Left lung (tissue), 10 donors: ENCODE results near the gene ROM1. TPM values are rescaled to one million over a fixed set of nuclear protein-coding genes. Genes with fewer than 3 reads are reported as not detected.

Source experiments
- ATAC-seq: fragments of 200-7000 bp; cut with Tn5 transposase; one replicate; pipeline ENCODE4 v1.9.1; 2020; ENCODE audit warnings: moderate library complexity
- DNase-seq, 4 donors: peaks; one replicate each; pipeline ENCODE4 v3.0.0-alpha.2; 2013 to 2020
- H3K27ac ChIP-seq, 2 donors: fragments of 200-600 bp; sonication (generic) in 1 of 2; one replicate each; pipeline versions ENCODE4 v1.5.0 to v1.8.0; 2020 to 2021
- H3K27me3 ChIP-seq, 2 donors: fragments of 200-600 bp; sonication (generic) in 1 of 2; one replicate each; pipeline versions ENCODE4 v1.5.0 to v1.8.0; 2020 to 2021
- H3K36me3 ChIP-seq, 2 donors: fragments of 200-600 bp; sonication (generic) in 1 of 2; one replicate each; pipeline versions ENCODE4 v1.5.0 to v1.8.0; 2020 to 2021
- H3K4me1 ChIP-seq, 2 donors: fragments of 200-600 bp; one replicate each; pipeline ENCODE4 v1.8.0; 2021
- H3K4me3 ChIP-seq, 2 donors: fragments of 200-600 bp; sonication (generic) in 1 of 2; one replicate each; pipeline versions ENCODE4 v1.5.0 to v1.8.0; 2020 to 2021; ENCODE audit warnings: mild to moderate bottlenecking in 1 of 2
- H3K9me3 ChIP-seq, 2 donors: fragments of 200-600 bp; sonication (generic) in 1 of 2; one replicate each; pipeline versions ENCODE4 v1.5.0 to v1.8.0; 2020 to 2021
- CTCF ChIP-seq, 2 donors: fragments of 200-600 bp; sonication (generic) in 1 of 2; IDR thresholded peaks; one replicate each; pipeline versions ENCODE4 v1.5.0 to v1.8.0; 2021; ENCODE audit warnings: antibody characterized with exemption in 2 of 2
- intact Hi-C, 2 donors: fragments of 100-400 bp; cut with DNase I; formaldehyde crosslinking; loops; one replicate each; pipeline versions ENCODE4 v1.11.2 to v1.14.2; 2022
- polyA plus RNA-seq, 6 donors: library from polyadenylated mRNA; unstranded; fragments of 120-200 nt; gene quantifications; one replicate each; pipeline ENCODE4 v1.2.1, GENCODE V29; 2013; ENCODE audit not compliant: insufficient read length in 6 of 6
- total RNA-seq, 2 donors: library from RNA; stranded (reverse); fragmentation: NEBNext Ultra II Directional; extraction: Animal tissue kit (Norgen Biotek cat#: 25700); gene quantifications; one replicate each; pipeline ENCODE4 v1.2.1, GENCODE V29; 2021
- donor health status: DM: no; HTN: yes; CAD: no.
- donor health status: DM: no; HTN: no; CAD: no.

The ROM1 gene
- total and polyA plus RNA-seq, 8 donors, result 3.4 to 6.5 (median 5.5) TPM

DNA sequence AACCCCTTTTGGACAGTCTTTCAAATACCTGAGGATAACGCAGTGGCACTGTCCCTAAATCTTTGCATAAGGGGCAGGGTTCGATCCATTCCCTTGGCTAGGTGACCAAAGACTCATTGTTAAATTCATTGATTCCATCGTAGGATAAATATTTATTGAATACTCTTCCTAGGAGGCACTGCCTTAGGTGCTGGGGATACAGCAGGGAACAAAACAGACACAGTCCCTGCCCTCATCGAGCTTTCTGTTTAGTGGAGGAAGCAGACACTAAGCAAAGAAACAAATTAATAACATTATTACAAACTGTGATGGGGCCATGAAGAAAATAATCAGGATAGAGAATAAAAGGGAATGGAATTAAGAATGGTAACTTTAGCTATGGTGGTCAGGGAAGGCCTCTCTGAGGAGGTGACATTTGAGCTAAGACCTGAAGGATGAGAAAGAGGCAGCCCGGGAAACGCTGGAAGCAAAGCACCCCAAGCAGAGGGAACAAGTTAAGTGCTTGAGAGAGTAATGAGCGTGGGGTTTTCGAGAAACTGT is 8.0 kb downstream of the ROM1 start:
- Histone ChIP-seq H3K4me1 (peaks cover 11 to 27% of the 10 kb centered on the region in 2 donors), H3K36me3 (peaks cover 5 to 31% of the 10 kb centered on the region in 2 donors), H3K27ac (peak overlapping the region; percentile 90 to 92), H3K27me3 (no peaks in the 10 kb centered on the region), H3K4me3 (peak overlapping the region; percentile 59 to 82), H3K9me3 (no peaks in the 10 kb centered on the region)
- no peak for TF ChIP-seq CTCF (IDR thresholded peaks at IDR 0.05)
- no peak for DNase-seq
- intact Hi-C loops, result no loop called here
- ATAC-seq, result no peak

DNA sequence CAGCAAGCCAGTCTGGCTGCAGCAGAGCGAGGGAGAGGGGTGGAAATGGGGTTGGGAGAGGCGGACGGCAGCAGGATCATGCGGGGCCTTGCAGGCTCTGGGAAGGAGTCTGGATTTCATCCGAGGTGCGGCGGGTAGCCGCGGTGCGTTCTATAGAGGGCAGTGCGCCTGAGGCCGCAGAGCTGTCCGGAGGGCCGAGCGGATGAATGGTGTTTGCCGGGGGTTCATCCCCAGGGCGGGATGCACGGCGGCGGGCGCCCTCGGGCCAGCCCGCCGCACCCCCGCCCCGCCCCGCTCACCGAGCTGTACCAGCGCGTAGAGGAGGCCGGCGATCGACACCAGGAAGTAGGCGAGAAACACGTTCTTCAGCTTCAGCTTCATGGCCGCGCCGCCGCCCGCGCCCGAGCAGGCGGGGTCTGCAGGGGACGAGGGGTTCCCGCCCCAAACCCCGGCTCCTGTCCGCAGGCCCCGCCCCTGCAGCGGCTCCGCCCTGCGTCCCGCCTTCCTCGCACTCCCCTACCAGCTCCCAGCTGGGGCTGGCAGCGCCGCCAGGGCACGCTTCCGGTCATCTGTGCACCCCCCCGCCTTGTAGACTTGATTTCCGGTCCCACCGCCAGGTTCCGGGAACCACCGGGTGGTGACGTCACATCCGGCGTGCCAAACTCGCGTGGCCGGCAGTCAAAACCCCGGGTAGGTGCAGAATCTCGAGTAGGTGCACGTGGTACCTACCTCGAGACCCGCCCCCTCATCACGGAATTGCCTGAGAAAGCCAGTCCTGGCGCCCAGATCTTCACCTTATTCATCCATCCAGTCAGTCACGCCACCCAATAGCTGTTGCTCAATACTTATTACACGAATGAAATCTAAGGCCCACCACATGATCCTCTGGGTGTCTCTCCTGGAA is 8.8 kb downstream of the ROM1 start, which contains the start of gene B3GAT3:
Gene B3GAT3 (minus strand): TSS at position 420 of the 904 bp plus-strand sequence. CDS start 39 bp downstream, at position 381.
- Histone ChIP-seq H3K27ac (peak within 1 kb of the TSS; percentile 90 to 92), H3K27me3 (no peaks in the 10 kb centered on the region), H3K4me1 (peaks cover 11 to 27% of the 10 kb centered on the region in 2 donors), H3K36me3 (peaks cover 5 to 31% of the 10 kb centered on the region in 2 donors), H3K9me3 (no peaks in the 10 kb centered on the region), H3K4me3 (peak within 1 kb of the TSS; percentile 59 to 82)
- peak; percentile 99 for ATAC-seq
- intact Hi-C loops, result no loop called here
- peak in 1 of 2 donors; percentile 48 for TF ChIP-seq CTCF (IDR thresholded peaks at IDR 0.05)
- DNase-seq, result peak; percentile 98 to 100 (median 99)

DNA sequence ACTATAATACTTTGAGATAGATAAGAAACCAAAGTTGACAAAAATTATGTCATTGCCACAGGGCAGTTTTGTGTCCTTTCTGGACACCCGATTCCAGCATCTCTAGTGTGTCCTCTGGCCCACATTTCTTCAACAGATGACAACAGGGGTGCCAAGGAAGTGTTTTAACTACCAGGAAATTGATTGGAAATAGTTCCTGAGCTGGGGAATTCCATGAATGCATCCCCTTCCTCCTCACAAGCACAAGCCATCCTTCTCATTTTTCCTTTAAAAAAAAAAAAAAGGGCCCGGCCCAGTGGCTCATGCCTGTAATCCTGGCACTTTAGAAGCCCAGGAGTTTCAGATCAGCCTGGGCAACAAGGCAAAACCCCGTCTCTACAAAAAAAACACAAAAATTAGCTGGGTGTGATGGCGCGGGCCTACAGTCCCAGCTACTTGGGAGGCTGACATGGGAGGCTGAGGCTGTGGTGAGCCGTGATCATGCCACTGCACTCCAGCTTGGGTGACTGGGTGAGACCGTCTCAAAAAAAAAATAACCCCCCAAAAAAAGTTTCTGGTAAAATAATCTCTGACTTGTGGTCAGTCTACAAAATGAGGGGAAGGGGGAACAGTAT is 9.5 kb downstream of the ROM1 start:
- Histone ChIP-seq H3K9me3 (no peaks in the 10 kb centered on the region), H3K27me3 (no peaks in the 10 kb centered on the region), H3K4me3 (peak overlapping the region in 1 of 2 donors; percentile 82), H3K36me3 (peaks cover 5 to 31% of the 10 kb centered on the region in 2 donors), H3K4me1 (peaks cover 11 to 27% of the 10 kb centered on the region in 2 donors), H3K27ac (peak overlapping the region; percentile 90 to 92)
- no peak for ATAC-seq
- DNase-seq, result no peak
- TF ChIP-seq CTCF (IDR thresholded peaks at IDR 0.05), result no peak
- intact Hi-C loops, result no loop called here

GRCh38 chr11:62627713-62628112 is 14.7 kb downstream of the ROM1 start:
- DNase-seq (no peak), ATAC-seq (no peak)
- intact Hi-C loops, result no loop called here
- H3K4me1 ChIP-seq, result peaks cover 0 to under 1% of the 10 kb centered on the region in 2 donors
- H3K27ac ChIP-seq, result no peak overlapping the region
- H3K27me3 ChIP-seq, result no peaks in the 10 kb centered on the region
- no peak for TF ChIP-seq CTCF (IDR thresholded peaks at IDR 0.05)
- H3K36me3 ChIP-seq, result peaks cover 8 to 82% of the 10 kb centered on the region in 2 donors
- H3K9me3 ChIP-seq, result no peaks in the 10 kb centered on the region
- H3K4me3 ChIP-seq, result no peak overlapping the region

DNA sequence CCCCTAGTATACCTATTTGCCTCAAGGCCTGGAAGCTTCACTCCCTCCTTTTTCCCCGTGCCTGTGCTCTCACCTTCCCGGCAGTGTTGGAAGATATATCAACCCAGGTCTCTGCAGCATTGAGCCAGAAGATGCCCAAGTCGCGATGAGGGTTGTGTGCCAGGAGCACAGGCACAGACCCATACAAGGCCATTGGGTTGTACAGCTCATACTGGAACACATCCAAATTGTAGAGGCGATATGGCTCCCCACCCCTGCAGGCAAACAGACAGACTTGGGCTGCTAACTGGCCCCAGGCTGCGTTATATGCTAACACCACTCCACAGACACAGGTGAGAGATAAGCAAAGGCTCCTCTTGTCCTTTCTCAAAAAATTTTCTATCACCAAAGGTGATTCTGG is 19.4 kb downstream of the ROM1 start:
- no peak for ATAC-seq
- Histone ChIP-seq H3K4me1 (no peaks in the 10 kb centered on the region), H3K4me3 (no peak overlapping the region), H3K27me3 (no peaks in the 10 kb centered on the region), H3K36me3 (peaks cover 4 to 100% of the 10 kb centered on the region in 2 donors), H3K27ac (no peak overlapping the region), H3K9me3 (no peaks in the 10 kb centered on the region)
- intact Hi-C loops, result no loop called here
- no peak for TF ChIP-seq CTCF (IDR thresholded peaks at IDR 0.05)
- DNase-seq, result no peak
